ENCODE data around the gene GRK3.

DNA sequence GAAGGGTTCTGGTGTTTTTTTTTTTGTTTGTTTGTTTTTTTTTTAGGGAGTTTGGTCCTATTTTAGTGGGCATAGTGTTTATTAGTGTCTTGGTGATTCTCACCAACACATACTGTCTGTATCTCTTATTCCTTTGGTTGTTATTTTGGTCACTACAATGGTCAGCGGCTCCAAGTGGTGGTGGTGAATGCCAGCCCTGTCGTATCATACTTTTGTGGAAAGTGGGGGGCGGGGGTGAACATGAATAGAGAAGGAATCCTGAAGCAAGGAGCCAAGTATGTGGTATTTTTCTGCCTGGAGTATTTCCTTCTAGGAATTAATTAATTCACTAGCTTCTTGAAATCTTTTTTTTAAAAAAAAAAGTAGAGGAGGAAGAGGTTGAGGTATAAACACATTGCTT is 79.6 kb downstream of the GRK3 start:
- TF ChIP-seq, protein P1, sequence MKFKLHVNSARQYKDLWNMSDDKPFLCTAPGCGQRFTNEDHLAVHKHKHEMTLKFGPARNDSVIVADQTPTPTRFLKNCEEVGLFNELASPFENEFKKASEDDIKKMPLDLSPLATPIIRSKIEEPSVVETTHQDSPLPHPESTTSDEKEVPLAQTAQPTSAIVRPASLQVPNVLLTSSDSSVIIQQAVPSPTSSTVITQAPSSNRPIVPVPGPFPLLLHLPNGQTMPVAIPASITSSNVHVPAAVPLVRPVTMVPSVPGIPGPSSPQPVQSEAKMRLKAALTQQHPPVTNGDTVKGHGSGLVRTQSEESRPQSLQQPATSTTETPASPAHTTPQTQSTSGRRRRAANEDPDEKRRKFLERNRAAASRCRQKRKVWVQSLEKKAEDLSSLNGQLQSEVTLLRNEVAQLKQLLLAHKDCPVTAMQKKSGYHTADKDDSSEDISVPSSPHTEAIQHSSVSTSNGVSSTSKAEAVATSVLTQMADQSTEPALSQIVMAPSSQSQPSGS (IDR thresholded peaks at IDR 0.05; ENCODE audit: low read length), result no peak
- TF ChIP-seq ESRRA (IDR thresholded peaks at IDR 0.05; ENCODE audit: low read length), result no peak
- TF ChIP-seq, protein P2, sequence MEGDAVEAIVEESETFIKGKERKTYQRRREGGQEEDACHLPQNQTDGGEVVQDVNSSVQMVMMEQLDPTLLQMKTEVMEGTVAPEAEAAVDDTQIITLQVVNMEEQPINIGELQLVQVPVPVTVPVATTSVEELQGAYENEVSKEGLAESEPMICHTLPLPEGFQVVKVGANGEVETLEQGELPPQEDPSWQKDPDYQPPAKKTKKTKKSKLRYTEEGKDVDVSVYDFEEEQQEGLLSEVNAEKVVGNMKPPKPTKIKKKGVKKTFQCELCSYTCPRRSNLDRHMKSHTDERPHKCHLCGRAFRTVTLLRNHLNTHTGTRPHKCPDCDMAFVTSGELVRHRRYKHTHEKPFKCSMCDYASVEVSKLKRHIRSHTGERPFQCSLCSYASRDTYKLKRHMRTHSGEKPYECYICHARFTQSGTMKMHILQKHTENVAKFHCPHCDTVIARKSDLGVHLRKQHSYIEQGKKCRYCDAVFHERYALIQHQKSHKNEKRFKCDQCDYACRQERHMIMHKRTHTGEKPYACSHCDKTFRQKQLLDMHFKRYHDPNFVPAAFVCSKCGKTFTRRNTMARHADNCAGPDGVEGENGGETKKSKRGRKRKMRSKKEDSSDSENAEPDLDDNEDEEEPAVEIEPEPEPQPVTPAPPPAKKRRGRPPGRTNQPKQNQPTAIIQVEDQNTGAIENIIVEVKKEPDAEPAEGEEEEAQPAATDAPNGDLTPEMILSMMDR (IDR thresholded peaks at IDR 0.05 in 2 of 3, conservative IDR thresholded peaks at IDR 0.05 in 1 of 3; ENCODE audit: control insufficient read depth in 2 of 3, extremely low read depth in 1 of 3, insufficient read depth in 1 of 3, low read depth in 3 of 3, low read length in 3 of 3), result no peak
- no peak for TF ChIP-seq NFYB (IDR thresholded peaks at IDR 0.05; ENCODE audit: insufficient read depth, low read depth, low read length)
- no peak for TF ChIP-seq GATAD2B (conservative IDR thresholded peaks at IDR 0.05; ENCODE audit: low read depth)
- TF ChIP-seq CHD2 (IDR thresholded peaks at IDR 0.05; ENCODE audit: borderline replicate concordance, low read depth, low read length), result no peak
- TF ChIP-seq, protein P3, sequence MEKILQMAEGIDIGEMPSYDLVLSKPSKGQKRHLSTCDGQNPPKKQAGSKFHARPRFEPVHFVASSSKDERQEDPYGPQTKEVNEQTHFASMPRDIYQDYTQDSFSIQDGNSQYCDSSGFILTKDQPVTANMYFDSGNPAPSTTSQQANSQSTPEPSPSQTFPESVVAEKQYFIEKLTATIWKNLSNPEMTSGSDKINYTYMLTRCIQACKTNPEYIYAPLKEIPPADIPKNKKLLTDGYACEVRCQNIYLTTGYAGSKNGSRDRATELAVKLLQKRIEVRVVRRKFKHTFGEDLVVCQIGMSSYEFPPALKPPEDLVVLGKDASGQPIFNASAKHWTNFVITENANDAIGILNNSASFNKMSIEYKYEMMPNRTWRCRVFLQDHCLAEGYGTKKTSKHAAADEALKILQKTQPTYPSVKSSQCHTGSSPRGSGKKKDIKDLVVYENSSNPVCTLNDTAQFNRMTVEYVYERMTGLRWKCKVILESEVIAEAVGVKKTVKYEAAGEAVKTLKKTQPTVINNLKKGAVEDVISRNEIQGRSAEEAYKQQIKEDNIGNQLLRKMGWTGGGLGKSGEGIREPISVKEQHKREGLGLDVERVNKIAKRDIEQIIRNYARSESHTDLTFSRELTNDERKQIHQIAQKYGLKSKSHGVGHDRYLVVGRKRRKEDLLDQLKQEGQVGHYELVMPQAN (conservative IDR thresholded peaks at IDR 0.05), result no peak
- no peak for TF ChIP-seq EZH2 (IDR thresholded peaks at IDR 0.05; ENCODE audit: borderline replicate concordance, control insufficient read depth, low read depth, low read length)
- TF ChIP-seq DPF2 (IDR thresholded peaks at IDR 0.05), result no peak
- no peak for TF ChIP-seq POLR2AphosphoS5 (IDR thresholded peaks at IDR 0.05; ENCODE audit: low read length)
- no peak for TF ChIP-seq POLR2AphosphoS2 (IDR thresholded peaks at IDR 0.05; ENCODE audit: low read depth, low read length)
- TF ChIP-seq RAD21 (IDR thresholded peaks at IDR 0.05; ENCODE audit: insufficient read depth, low read depth, low read length), result no peak
- TF ChIP-seq TAF1 (IDR thresholded peaks at IDR 0.05; ENCODE audit: borderline replicate concordance, low read depth, low read length), result no peak
- TF ChIP-seq ETV6 (conservative IDR thresholded peaks at IDR 0.05 in 1 of 2, IDR thresholded peaks at IDR 0.05 in 1 of 2; ENCODE audit: borderline replicate concordance in 1 of 2, low read depth in 1 of 2), result no peak

Data from GM12878 (cell line).